Measurements from ENCODE around the gene TOB1.

DNA sequence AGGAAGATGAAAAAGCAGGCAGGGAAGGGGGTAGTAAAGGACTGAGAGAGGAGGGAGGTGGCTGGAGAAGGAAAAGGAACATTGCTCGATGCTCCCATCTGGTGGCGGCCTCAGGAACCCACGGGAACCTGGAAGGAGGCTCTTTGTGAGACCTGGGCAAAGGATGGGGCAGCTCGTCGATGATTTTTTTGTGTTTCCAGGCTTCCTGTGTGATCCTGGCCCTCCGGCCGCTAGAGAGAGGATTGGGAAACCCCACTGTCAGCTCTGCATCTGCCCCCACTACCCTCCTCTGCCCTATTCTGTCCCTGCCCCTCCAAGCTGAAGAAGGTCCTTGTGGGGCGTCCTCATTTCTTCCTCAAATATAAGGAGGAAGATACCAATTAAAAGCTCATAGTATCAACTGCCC lies 24.2 kb downstream of the TOB1 start:
- TF ChIP-seq, protein P1, sequence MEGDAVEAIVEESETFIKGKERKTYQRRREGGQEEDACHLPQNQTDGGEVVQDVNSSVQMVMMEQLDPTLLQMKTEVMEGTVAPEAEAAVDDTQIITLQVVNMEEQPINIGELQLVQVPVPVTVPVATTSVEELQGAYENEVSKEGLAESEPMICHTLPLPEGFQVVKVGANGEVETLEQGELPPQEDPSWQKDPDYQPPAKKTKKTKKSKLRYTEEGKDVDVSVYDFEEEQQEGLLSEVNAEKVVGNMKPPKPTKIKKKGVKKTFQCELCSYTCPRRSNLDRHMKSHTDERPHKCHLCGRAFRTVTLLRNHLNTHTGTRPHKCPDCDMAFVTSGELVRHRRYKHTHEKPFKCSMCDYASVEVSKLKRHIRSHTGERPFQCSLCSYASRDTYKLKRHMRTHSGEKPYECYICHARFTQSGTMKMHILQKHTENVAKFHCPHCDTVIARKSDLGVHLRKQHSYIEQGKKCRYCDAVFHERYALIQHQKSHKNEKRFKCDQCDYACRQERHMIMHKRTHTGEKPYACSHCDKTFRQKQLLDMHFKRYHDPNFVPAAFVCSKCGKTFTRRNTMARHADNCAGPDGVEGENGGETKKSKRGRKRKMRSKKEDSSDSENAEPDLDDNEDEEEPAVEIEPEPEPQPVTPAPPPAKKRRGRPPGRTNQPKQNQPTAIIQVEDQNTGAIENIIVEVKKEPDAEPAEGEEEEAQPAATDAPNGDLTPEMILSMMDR (IDR thresholded peaks at IDR 0.05; ENCODE audit: borderline replicate concordance, extremely low read depth, low read length, poor library complexity, severe bottlenecking) = peak; percentile 88
- no peak for TF ChIP-seq EZH2 (IDR thresholded peaks at IDR 0.05; ENCODE audit: borderline replicate concordance, low read depth, low read length, severe bottlenecking)
